ENCODE results near the gene PNMA1.

PNMA1 gene

DNA sequence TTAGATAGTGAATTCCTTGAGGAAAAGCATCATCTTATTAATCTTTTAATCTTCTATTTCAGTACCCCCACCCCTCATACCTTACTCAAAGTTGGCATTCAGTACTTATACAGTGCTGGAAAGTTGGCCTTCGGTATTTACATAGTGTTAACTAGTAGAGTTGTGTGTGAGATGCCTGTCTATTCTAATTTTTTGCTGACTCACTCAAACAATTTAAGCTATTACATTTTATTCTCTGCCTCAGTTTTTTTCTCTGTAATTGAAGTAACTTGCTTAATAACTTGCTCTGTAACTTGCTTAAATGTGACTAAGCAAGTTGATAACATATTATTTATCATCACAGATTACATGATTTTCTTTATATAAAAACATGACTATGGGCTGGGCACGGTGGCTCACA lies 49.1 kb downstream of the PNMA1 start:
- TF ChIP-seq CTCF (conservative IDR thresholded peaks at IDR 0.05; ENCODE audit: control insufficient read depth, insufficient read depth, low read depth, low read length) = no peak
- DNase-seq (ENCODE audit: low read depth) = no peak

GRCh38 chr14:73663548-73664212 lies 50.5 kb downstream of the PNMA1 start:
- TF ChIP-seq CTCF (conservative IDR thresholded peaks at IDR 0.05; ENCODE audit: control insufficient read depth, insufficient read depth, low read depth, low read length) = no peak
- H3K4me3 ChIP-seq (ENCODE audit: control insufficient read depth, low read depth, low read length) = no peak overlapping the region
- no peak for DNase-seq (ENCODE audit: low read depth)

More for the DNA sequence above, 49.1 kb downstream of the PNMA1 start:
- no peak overlapping the region for H3K4me3 ChIP-seq (ENCODE audit: control insufficient read depth, low read depth, low read length)

DNA sequence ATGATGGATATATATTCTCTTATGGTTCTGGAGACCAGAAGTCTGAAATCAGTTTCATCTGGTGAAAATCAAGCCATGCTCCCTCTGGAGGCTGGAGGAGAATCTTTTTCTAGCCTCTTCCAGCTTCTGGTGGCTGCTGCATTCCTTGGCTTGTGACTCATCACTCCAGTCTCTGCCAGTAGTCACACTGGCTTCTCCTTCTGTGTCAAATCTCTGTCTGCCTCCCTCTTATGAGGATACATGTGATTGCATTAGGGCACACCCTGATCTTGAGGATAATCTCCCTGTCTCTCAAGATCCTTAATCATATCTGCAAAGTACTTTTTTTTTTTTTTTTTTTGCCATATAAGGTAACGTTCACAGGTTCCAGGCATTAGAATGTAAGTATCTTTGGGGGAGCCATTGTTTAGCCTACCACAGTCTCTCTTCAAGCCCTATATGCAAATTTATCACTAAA lies 51.7 kb downstream of the PNMA1 start:
- TF ChIP-seq CTCF (conservative IDR thresholded peaks at IDR 0.05; ENCODE audit: control insufficient read depth, insufficient read depth, low read depth, low read length) = peak; percentile 80
- DNase-seq (ENCODE audit: low read depth) = peak; percentile 95
- H3K4me3 ChIP-seq (ENCODE audit: control insufficient read depth, low read depth, low read length) = no peak overlapping the region

GRCh38 chr14:73661872-73662271 lies 52.3 kb downstream of the PNMA1 start:
- no peak overlapping the region for H3K4me3 ChIP-seq (ENCODE audit: control insufficient read depth, low read depth, low read length)
- peak; percentile 15 for DNase-seq (ENCODE audit: low read depth)
- TF ChIP-seq CTCF (conservative IDR thresholded peaks at IDR 0.05; ENCODE audit: control insufficient read depth, insufficient read depth, low read depth, low read length) = no peak
